KMS-11 (cell line): ENCODE results near the gene PRRC2B.

ENCODE experiments used
- H2AFZ ChIP-seq: fragments of 200-600 bp; sonication (generic); 2 replicates; pipeline ENCODE4 v1.6.1; 2016; ENCODE audit warnings: antibody characterized with exemption, mixed run types, low read depth
- H3K27ac ChIP-seq: fragments of 200-600 bp; sonication (generic); 2 replicates; pipeline ENCODE4 v1.6.1; 2016; ENCODE audit warnings: mild to moderate bottlenecking, mixed run types
- H3K27me3 ChIP-seq: fragments of 200-600 bp; sonication (generic); 2 replicates; pipeline ENCODE4 v1.6.1; 2017; ENCODE audit warnings: mild to moderate bottlenecking, low read depth, mixed run types, moderate library complexity; ENCODE audit not compliant: insufficient read depth
- H3K36me3 ChIP-seq: fragments of 200-600 bp; sonication (generic); 2 replicates; pipeline ENCODE4 v1.6.1; 2017; ENCODE audit warnings: mild to moderate bottlenecking, mixed run types; ENCODE audit not compliant: insufficient read depth
- H3K4me1 ChIP-seq: fragments of 200-600 bp; sonication (generic); 2 replicates; pipeline ENCODE4 v1.6.1; 2016; ENCODE audit warnings: mild to moderate bottlenecking, low read depth, mixed run types; ENCODE audit not compliant: poor library complexity, severe bottlenecking
- H3K4me2 ChIP-seq: fragments of 200-600 bp; sonication (generic); 2 replicates; pipeline ENCODE4 v1.7.0; 2016; ENCODE audit warnings: mild to moderate bottlenecking, mixed run types
- H3K4me3 ChIP-seq: fragments of 200-600 bp; sonication (generic); IDR thresholded peaks from 2 replicates; pipeline ENCODE4 v1.6.1; 2017; ENCODE audit warnings: low read depth, low read length, mixed read lengths; ENCODE audit not compliant: insufficient read depth
- H3K79me2 ChIP-seq: fragments of 200-600 bp; sonication (generic); 2 replicates; pipeline ENCODE4 v1.6.1; 2016; ENCODE audit warnings: low read depth, mixed run types; ENCODE audit not compliant: insufficient read depth
- H3K9ac ChIP-seq: fragments of 200-600 bp; sonication (generic); 2 replicates; pipeline ENCODE4 v1.6.1; 2016; ENCODE audit warnings: mild to moderate bottlenecking, mixed run types
- H4K20me1 ChIP-seq: fragments of 200-600 bp; sonication (generic); 2 replicates; pipeline ENCODE4 v1.6.1; 2016; ENCODE audit warnings: mild to moderate bottlenecking, mixed run types; ENCODE audit not compliant: insufficient read depth
- TF ChIP-seq, protein P1 (sequence below): fragments of 200-600 bp; sonication (generic); conservative IDR thresholded peaks from 2 replicates; pipeline ENCODE4 v1.6.1; 2017; ENCODE audit warnings: low read depth, mild to moderate bottlenecking, antibody characterized with exemption, low read length, moderate library complexity, mixed read lengths

Gene PRRC2B

DNA sequence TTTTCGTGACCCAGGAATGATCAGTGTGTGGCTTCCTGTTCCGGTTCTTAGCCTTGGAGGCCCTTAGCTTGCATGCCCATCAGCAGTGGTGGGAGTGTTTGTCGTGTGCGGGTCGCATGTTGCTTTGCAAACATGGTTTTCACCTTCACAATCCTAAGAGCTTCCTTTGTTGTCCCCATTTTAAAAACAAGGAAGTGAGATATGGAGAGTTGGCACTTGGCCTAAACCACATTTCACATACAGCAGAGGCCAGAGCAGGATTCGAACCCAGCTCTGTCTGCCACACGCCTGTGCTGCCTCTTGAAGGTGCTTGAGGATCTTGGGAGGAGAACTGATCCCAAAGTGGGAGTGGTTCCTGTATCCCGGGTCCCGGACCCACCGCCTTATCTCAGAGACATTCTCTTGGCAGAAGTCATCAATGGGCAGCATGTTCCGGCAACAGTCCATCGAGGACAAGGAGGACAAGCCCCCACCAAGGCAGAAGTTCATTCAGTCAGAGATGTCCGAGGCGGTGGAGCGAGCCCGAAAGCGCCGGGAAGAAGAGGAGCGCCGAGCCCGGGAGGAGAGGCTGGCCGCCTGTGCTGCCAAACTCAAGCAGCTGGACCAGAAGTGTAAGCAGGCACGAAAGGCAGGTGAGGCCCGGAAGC lies 70.6 kb downstream of the PRRC2B start:
- no peaks in the 10 kb centered on the region for H4K20me1 ChIP-seq
- no peak overlapping the region for H3K27ac ChIP-seq
- no peak overlapping the region for H3K9ac ChIP-seq

DNA sequence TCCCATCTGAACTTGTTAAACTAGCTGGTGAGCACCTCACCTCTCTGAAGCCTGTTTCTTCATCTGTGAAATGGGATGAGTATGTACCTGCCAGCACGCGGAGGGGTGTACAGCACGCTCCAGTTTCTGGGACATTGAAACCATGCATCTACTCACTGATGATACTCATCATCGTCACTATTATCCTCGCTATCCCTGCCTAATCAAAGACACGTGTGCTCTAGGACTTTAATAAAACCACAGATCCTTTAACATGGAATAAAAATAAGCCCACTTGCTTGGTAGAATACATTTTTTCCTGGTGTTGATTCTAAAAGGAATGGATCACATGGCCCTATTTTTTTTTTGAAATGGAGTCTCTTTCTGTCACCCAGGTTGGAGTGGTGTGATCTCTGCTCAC lies 71.5 kb downstream of the PRRC2B start:
- TF ChIP-seq, protein P1, sequence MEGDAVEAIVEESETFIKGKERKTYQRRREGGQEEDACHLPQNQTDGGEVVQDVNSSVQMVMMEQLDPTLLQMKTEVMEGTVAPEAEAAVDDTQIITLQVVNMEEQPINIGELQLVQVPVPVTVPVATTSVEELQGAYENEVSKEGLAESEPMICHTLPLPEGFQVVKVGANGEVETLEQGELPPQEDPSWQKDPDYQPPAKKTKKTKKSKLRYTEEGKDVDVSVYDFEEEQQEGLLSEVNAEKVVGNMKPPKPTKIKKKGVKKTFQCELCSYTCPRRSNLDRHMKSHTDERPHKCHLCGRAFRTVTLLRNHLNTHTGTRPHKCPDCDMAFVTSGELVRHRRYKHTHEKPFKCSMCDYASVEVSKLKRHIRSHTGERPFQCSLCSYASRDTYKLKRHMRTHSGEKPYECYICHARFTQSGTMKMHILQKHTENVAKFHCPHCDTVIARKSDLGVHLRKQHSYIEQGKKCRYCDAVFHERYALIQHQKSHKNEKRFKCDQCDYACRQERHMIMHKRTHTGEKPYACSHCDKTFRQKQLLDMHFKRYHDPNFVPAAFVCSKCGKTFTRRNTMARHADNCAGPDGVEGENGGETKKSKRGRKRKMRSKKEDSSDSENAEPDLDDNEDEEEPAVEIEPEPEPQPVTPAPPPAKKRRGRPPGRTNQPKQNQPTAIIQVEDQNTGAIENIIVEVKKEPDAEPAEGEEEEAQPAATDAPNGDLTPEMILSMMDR = no peak
- no peak overlapping the region for H2AFZ ChIP-seq
- H3K4me2 ChIP-seq = no peak overlapping the region
- H3K79me2 ChIP-seq = peaks cover 26% of the 10 kb centered on the region; the same call in 1 of the 2 replicates
- H4K20me1 ChIP-seq = no peaks in the 10 kb centered on the region
- no peak overlapping the region for H3K4me3 ChIP-seq
- peaks cover 11% of the 10 kb centered on the region; the same call in 1 of the 2 replicates for H3K36me3 ChIP-seq
- H3K27ac ChIP-seq = no peak overlapping the region
- H3K4me1 ChIP-seq = no peaks in the 10 kb centered on the region
- H3K27me3 ChIP-seq = no peaks in the 10 kb centered on the region
- no peak overlapping the region for H3K9ac ChIP-seq

More for the DNA sequence above, 70.6 kb downstream of the PRRC2B start:
- no peaks in the 10 kb centered on the region for H3K4me1 ChIP-seq
- H3K4me3 ChIP-seq = no peak overlapping the region
- H3K79me2 ChIP-seq = peaks cover 22% of the 10 kb centered on the region; the same call in 1 of the 2 replicates
- TF ChIP-seq, protein P1 = no peak
- no peaks in the 10 kb centered on the region for H3K27me3 ChIP-seq
- no peak overlapping the region for H2AFZ ChIP-seq
- peaks cover 11% of the 10 kb centered on the region; the same call in 1 of the 2 replicates for H3K36me3 ChIP-seq
- no peak overlapping the region for H3K4me2 ChIP-seq

DNA sequence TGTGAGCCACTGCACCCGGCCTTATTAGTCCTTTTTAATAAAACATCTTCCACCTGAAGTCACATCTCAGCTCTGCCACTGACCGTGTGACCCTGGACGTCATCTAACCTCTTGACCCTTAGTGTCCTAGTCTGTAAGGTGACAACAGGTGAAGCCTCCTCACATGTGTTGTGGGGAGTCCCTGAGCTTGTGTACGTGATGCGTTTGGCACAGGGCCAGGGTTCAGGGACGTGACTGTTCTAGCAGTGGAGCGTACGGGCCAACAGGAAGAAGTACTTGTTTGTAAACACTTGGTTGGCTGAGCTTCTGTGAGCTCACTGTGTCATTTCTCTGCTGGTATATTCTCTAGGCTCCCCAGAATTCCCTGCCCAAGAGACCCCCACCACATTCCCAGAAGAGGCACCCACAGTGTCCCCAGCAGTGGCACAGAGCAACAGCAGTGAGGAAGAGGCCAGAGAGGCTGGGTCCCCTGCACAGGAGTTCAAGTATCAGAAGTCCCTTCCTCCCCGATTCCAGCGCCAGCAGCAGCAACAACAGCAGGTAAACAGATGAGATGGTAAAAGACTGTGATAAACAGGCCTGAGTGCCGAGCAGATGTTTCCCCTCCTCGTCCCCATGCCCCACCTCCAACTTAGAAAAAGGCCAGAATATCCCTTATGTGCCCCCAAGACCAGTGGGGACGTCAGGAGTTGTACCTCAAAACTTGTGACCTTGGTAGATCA lies 73.5 kb downstream of the PRRC2B start:
- H3K27me3 ChIP-seq = no peaks in the 10 kb centered on the region
- H4K20me1 ChIP-seq = no peaks in the 10 kb centered on the region
- H3K27ac ChIP-seq = no peak overlapping the region
- no peaks in the 10 kb centered on the region for H3K4me1 ChIP-seq
- H3K4me3 ChIP-seq = no peak overlapping the region
- no peak overlapping the region for H2AFZ ChIP-seq
- H3K9ac ChIP-seq = no peak overlapping the region
- peaks cover 29% of the 10 kb centered on the region; the same call in 1 of the 2 replicates for H3K79me2 ChIP-seq
- no peak overlapping the region for H3K4me2 ChIP-seq
- TF ChIP-seq, protein P1 = no peak
- H3K36me3 ChIP-seq = peaks cover 16% of the 10 kb centered on the region; the same call in 1 of the 2 replicates

DNA sequence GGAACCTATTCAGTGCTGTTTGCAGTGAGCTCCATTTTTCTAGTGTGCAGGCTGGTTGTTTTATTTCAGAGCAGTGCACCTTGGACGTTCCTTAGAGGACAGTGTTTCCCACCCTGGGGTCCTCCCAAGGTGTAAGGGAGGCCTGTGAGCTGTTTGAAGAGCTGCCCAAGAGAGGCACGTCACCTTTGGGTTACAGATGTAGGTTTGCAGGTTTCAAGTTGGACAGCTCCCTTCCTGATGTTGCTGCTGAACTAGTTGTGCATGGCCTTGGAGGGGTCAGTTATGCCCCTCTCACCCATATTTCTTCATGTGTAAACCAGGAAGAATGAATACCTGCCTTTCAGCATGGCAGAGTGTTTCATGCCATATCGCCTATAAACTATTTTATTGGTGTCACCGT lies 74.1 kb downstream of the PRRC2B start:
- TF ChIP-seq, protein P1 = no peak
- Histone ChIP-seq H4K20me1 (no peaks in the 10 kb centered on the region), H2AFZ (no peak overlapping the region), H3K4me2 (no peak overlapping the region), H3K27ac (no peak overlapping the region), H3K79me2 (peaks cover 32% of the 10 kb centered on the region; the same call in 1 of the 2 replicates), H3K4me1 (no peaks in the 10 kb centered on the region), H3K36me3 (peaks cover 16% of the 10 kb centered on the region; the same call in 1 of the 2 replicates), H3K27me3 (no peaks in the 10 kb centered on the region), H3K9ac (no peak overlapping the region), H3K4me3 (no peak overlapping the region)
